Body of pancreas (tissue), 4 donors: ENCODE data around the gene ADGRG3. TPM values are rescaled to one million over a fixed set of nuclear protein-coding genes. Genes with fewer than 3 reads are reported as not detected.

ENCODE experiments used
- ATAC-seq: fragments of 150-250 bp; one replicate; pipeline ENCODE4 v1.9.1; 2016
- DNase-seq, 4 donors: peaks; one replicate each; pipeline ENCODE4 v3.0.0-alpha.2; 2019
- H3K27ac ChIP-seq, 4 donors: fragments of 200-600 bp; sonication (generic); 1 replicate in 3 of 4; 2 replicates in 1 of 4; pipeline versions ENCODE4 v1.5.1 to v1.6.1; 2016 to 2019; ENCODE audit warnings: mild to moderate bottlenecking in 1 of 4, mixed read lengths in 1 of 4, moderate library complexity in 1 of 4
- H3K27me3 ChIP-seq, 2 donors: fragments of 200-600 bp; sonication (generic); one replicate each; pipeline ENCODE4 v1.6.0; 2016; ENCODE audit warnings: mild to moderate bottlenecking in 1 of 2
- H3K36me3 ChIP-seq, 2 donors: fragments of 200-600 bp; sonication (generic); replicated peaks in 1 of 2; 2 replicates each; pipeline ENCODE4 v1.5.1; 2016; ENCODE audit warnings: low read depth in 2 of 2; ENCODE audit not compliant: insufficient read depth in 1 of 2
- H3K4me1 ChIP-seq: fragments of 200-600 bp; sonication (generic); one replicate; pipeline ENCODE4 v1.6.0; 2016
- H3K4me3 ChIP-seq, 2 donors: fragments of 200-600 bp; sonication (generic); 1 replicate in 1 of 2; 2 replicates in 1 of 2; pipeline ENCODE4 v1.5.1; 2016 to 2019
- H3K9me3 ChIP-seq, 3 donors: fragments of 200-600 bp; sonication (generic); 1 replicate in 2 of 3; 2 replicates in 1 of 3; pipeline ENCODE4 v1.5.1; 2016
- POLR2A ChIP-seq, 3 donors: fragments of 450-650 bp; IDR thresholded peaks; one replicate each; pipeline ENCODE4 v1.6.1; 2016; ENCODE audit warnings: antibody characterized with exemption in 3 of 3, mild to moderate bottlenecking in 2 of 3
- WGBS, 2 donors: methylation state at CpG; one replicate each; pipeline ENCODE4 v1.1.5; 2017; 5-methylcytosine and 5-hydroxymethylcytosine counted together
- intact Hi-C: fragments of 100-400 bp; cut with DNase I; formaldehyde crosslinking; loops from one replicate; pipeline ENCODE4 v1.15.1; 2023
- total RNA-seq, 2 donors: library from RNA; depleted of rRNA; stranded (reverse); fragments of >200 nt; gene quantifications; one replicate each; pipeline ENCODE4 v1.1.0, GENCODE V29; 2016
- TF ChIP-seq, protein P1 (sequence below), 7 experiments: fragments of 450-650 bp in 4 of 7; fragments of 200-600 bp in 3 of 7; sonication (generic) in 3 of 7; IDR thresholded peaks; one replicate each; pipeline ENCODE4 v1.5.1; 2016 to 2019; ENCODE audit warnings: antibody characterized with exemption in 7 of 7

ADGRG3 gene
- total RNA-seq, 2 donors from 2014 or later = 2.0 to 6.0 TPM

DNA sequence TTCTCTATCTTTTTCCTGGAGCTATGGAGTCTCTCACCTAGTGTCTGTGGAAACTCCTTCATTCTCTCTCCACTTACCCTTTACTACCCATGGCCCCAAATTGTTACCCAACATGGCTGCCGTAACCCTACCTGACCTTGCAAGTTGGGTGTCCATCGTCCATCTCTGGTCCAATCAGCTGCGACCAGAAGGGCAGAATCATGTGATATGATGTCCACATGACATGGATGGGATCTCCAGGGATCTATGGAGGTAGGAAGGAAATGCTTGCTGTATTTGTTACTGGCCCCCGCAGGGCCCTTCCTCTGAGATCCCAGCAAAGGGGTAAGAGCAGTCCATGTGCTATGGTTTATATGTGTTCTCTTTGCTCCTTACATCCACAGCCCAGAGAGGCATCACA is 18.5 kb downstream of the ADGRG3 start:
- no peaks in the 10 kb centered on the region for H3K27me3 ChIP-seq
- H3K4me1 ChIP-seq = peaks cover 46% of the 10 kb centered on the region
- ATAC-seq = no peak
- TF ChIP-seq POLR2A (IDR thresholded peaks at IDR 0.05) = no peak
- TF ChIP-seq, protein P1, sequence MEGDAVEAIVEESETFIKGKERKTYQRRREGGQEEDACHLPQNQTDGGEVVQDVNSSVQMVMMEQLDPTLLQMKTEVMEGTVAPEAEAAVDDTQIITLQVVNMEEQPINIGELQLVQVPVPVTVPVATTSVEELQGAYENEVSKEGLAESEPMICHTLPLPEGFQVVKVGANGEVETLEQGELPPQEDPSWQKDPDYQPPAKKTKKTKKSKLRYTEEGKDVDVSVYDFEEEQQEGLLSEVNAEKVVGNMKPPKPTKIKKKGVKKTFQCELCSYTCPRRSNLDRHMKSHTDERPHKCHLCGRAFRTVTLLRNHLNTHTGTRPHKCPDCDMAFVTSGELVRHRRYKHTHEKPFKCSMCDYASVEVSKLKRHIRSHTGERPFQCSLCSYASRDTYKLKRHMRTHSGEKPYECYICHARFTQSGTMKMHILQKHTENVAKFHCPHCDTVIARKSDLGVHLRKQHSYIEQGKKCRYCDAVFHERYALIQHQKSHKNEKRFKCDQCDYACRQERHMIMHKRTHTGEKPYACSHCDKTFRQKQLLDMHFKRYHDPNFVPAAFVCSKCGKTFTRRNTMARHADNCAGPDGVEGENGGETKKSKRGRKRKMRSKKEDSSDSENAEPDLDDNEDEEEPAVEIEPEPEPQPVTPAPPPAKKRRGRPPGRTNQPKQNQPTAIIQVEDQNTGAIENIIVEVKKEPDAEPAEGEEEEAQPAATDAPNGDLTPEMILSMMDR (IDR thresholded peaks at IDR 0.05) = no peak
- H3K36me3 ChIP-seq = no peaks in the 10 kb centered on the region
- no peak overlapping the region for H3K4me3 ChIP-seq
- peak in 1 of 4 donors; percentile 1 for DNase-seq
- no peaks in the 10 kb centered on the region for H3K9me3 ChIP-seq
- no peak overlapping the region for H3K27ac ChIP-seq
- intact Hi-C loops = no loop called here
- WGBS, 2 donors = 66 to 67% methylated on average over 4 of the region's 4 CpGs

GRCh38 chr16:57687363-57687929 is 19.3 kb downstream of the ADGRG3 start:
- Histone ChIP-seq H3K27ac (no peak overlapping the region), H3K36me3 (no peaks in the 10 kb centered on the region), H3K27me3 (no peaks in the 10 kb centered on the region), H3K4me1 (peaks cover 45% of the 10 kb centered on the region), H3K4me3 (no peak overlapping the region), H3K9me3 (no peaks in the 10 kb centered on the region)
- DNase-seq = peak in 1 of 4 donors; percentile 0
- 68 to 85% methylated on average over 3 of the region's 3 CpGs for WGBS, 2 donors
- no peak for ATAC-seq
- intact Hi-C loops = no loop called here
- TF ChIP-seq, protein P1 (IDR thresholded peaks at IDR 0.05) = no peak
- TF ChIP-seq POLR2A (IDR thresholded peaks at IDR 0.05) = no peak

- WGBS, 2 donors = 33 to 56% methylated on average over 1 to 4 of the region's 4 CpGs
Measured at GRCh38 chr16:57688487-57688986, 20.4 kb downstream of the ADGRG3 start.

GRCh38 chr16:57688987-57689761 is 21.1 kb downstream of the ADGRG3 start:
- 24 to 25% methylated on average over 15 of the region's 15 CpGs for WGBS, 2 donors
- peak overlapping the region; percentile 23 to 56 (median 45) for H3K27ac ChIP-seq

More at GRCh38 chr16:57688487-57688986, 20.4 kb downstream of the ADGRG3 start:
- no peaks in the 10 kb centered on the region for H3K27me3 ChIP-seq
- DNase-seq (peak in 1 of 4 donors; percentile 4), ATAC-seq (no peak)
- no peaks in the 10 kb centered on the region for H3K9me3 ChIP-seq
- peak overlapping the region in 2 of 4 donors; percentile 49 to 56 for H3K27ac ChIP-seq
- no peaks in the 10 kb centered on the region for H3K36me3 ChIP-seq
- TF ChIP-seq, protein P1 (IDR thresholded peaks at IDR 0.05) = no peak
- no peak for TF ChIP-seq POLR2A (IDR thresholded peaks at IDR 0.05)
- no peak overlapping the region for H3K4me3 ChIP-seq
- H3K4me1 ChIP-seq = peaks cover 35% of the 10 kb centered on the region
- intact Hi-C loops = no loop called here

More at GRCh38 chr16:57688987-57689761, 21.1 kb downstream of the ADGRG3 start:
- ATAC-seq (peak; percentile 85), DNase-seq (peak; percentile 62 to 83 (median 79))
- intact Hi-C loops = no loop called here
- Histone ChIP-seq H3K4me3 (no peak overlapping the region), H3K9me3 (no peaks in the 10 kb centered on the region), H3K36me3 (no peaks in the 10 kb centered on the region), H3K27me3 (no peaks in the 10 kb centered on the region), H3K4me1 (peaks cover 39% of the 10 kb centered on the region)
- no peak for TF ChIP-seq POLR2A (IDR thresholded peaks at IDR 0.05)
- TF ChIP-seq, protein P1 (IDR thresholded peaks at IDR 0.05) = peak in 1 of 7 experiments; percentile 2
